ENCODE measurements around the gene ZNF668. TPM values are rescaled to one million over a fixed set of nuclear protein-coding genes. Genes with fewer than 3 reads are reported as not detected.
A peak's percentile ranks its signal among the peaks of the same experiment; 100 is the strongest.

The ZNF668 gene
- total and polyA plus RNA-seq, 2 of the 8 experiments (the other 6 are each of a cell fraction or from before 2014, with no cell fraction given) = 14.0 to 14.3 TPM

- TF ChIP-seq CHD7 (IDR thresholded peaks at IDR 0.05; ENCODE audit: insufficient replicate concordance, low read length) = peak; percentile 32
- TF ChIP-seq SUZ12 (IDR thresholded peaks at IDR 0.05; ENCODE audit: low read length) = no peak
- TF ChIP-seq EZH2 (IDR thresholded peaks at IDR 0.05; ENCODE audit: low read depth, low read length, severe bottlenecking) = no peak
- TF ChIP-seq HDAC2 (IDR thresholded peaks at IDR 0.05; ENCODE audit: borderline replicate concordance in 1 of 2, low read depth in 2 of 2, low read length in 2 of 2) = peak in 1 of 2 experiments; percentile 76; a peak in 2 of 4 replicates
- no peak for TF ChIP-seq CBX8 (IDR thresholded peaks at IDR 0.05; ENCODE audit: borderline replicate concordance, low read depth, low read length)
- TF ChIP-seq NRF1 (IDR thresholded peaks at IDR 0.05; ENCODE audit: low read depth, low read length) = no peak
- TF ChIP-seq CHD1 (IDR thresholded peaks at IDR 0.05; ENCODE audit: low read depth, low read length) = no peak
- peak; percentile 92 for TF ChIP-seq ATF3 (IDR thresholded peaks at IDR 0.05; ENCODE audit: insufficient read depth, low read depth, low read length)
These were observed 41.0 kb downstream of the ZNF668 start, which contains the start of gene STX4 (continued) for GRCh38 chr16:31032736-31033708.
